H1 (cell line): ENCODE data around the gene AGPAT3. TPM values are rescaled to one million over a fixed set of nuclear protein-coding genes. Genes with fewer than 3 reads are reported as not detected.

Experiments used
- CTCF ChIA-PET: fragments of 300-600 bp; sonication (Branson Sonifier 250); formaldehyde crosslinking; loops from one replicate; lab custom pipeline; 2021; ENCODE audit not compliant: partially characterized antibody; lab: Charles Lee
- POLR2A ChIA-PET: fragments of 300-600 bp; sonication (Branson Sonifier 250); formaldehyde crosslinking; loops from one replicate; lab custom pipeline; 2021; ENCODE audit warnings: inconsistent platforms; ENCODE audit not compliant: partially characterized antibody; lab: Charles Lee
- DNase-seq, 2 experiments: peaks; one replicate each; pipeline versions ENCODE4 v3.0.0 to v3.0.0-alpha.2; 2010 to 2022; ENCODE audit warnings: low spot score in 2 of 2, low read depth in 1 of 2, mixed read lengths in 1 of 2
- FAIRE-seq: peaks from 2 replicates; lab custom pipeline; 2011; peaks lifted over from hg19 to GRCh38; lab: Jason Lieb, UNC
- H2AFZ ChIP-seq: 2 replicates; pipeline ENCODE4 v1.8.1; 2012; ENCODE audit warnings: low read length, inconsistent platforms
- H2AK5ac ChIP-seq: 2 replicates; pipeline ENCODE4 v1.6.1; 2013; ENCODE audit warnings: low read depth, low read length
- H2BK120ac ChIP-seq: replicated peaks from 2 replicates; pipeline ENCODE3; 2013; ENCODE audit warnings: low read depth, low read length, inconsistent platforms
- H2BK12ac ChIP-seq: 2 replicates; pipeline ENCODE4 v1.6.1; 2013; ENCODE audit warnings: low read depth, low read length
- H2BK15ac ChIP-seq: 2 replicates; pipeline ENCODE4 v1.6.1; 2013; ENCODE audit warnings: low read length
- H2BK20ac ChIP-seq: 2 replicates; pipeline ENCODE4 v1.6.1; 2013; ENCODE audit warnings: low read length
- H2BK5ac ChIP-seq: 2 replicates; pipeline ENCODE4 v1.6.1; 2013; ENCODE audit warnings: low read depth, low read length
- H3K14ac ChIP-seq: 2 replicates; pipeline ENCODE4 v1.6.1; 2013; ENCODE audit warnings: inconsistent platforms; ENCODE audit not compliant: insufficient read length
- H3K18ac ChIP-seq: 2 replicates; pipeline ENCODE4 v1.6.1; 2013; ENCODE audit warnings: low read length; ENCODE audit errors: extremely low read depth
- H3K23ac ChIP-seq: 2 replicates; pipeline ENCODE4 v1.6.1; 2013; ENCODE audit warnings: inconsistent platforms; ENCODE audit not compliant: insufficient read length
- H3K23me2 ChIP-seq: 2 replicates; pipeline ENCODE4 v1.6.1; 2013; ENCODE audit warnings: low read depth, low read length
- H3K27ac ChIP-seq: 2 replicates; pipeline ENCODE4 v1.6.1; 2011; ENCODE audit warnings: low read depth, low read length, inconsistent platforms
- H3K27me3 ChIP-seq, 4 experiments: replicated peaks in 1 of 4; 1 replicate in 1 of 4; 2 replicates in 3 of 4; pipeline versions ENCODE4 v1.6.1 to v1.8.1; 2011 to 2013; ENCODE audit warnings: low read length in 3 of 4, mild to moderate bottlenecking in 3 of 4, inconsistent platforms in 2 of 4, mixed read lengths in 2 of 4, moderate library complexity in 1 of 4; ENCODE audit not compliant: control insufficient read depth in 3 of 4, insufficient read depth in 3 of 4; ENCODE audit errors: extremely low read depth in 1 of 4
- H3K36me3 ChIP-seq, 4 experiments: 2 replicates each; pipeline versions ENCODE4 v1.6.1 to v1.8.1; 2011 to 2013; ENCODE audit warnings: mild to moderate bottlenecking in 4 of 4, low read length in 3 of 4, moderate library complexity in 2 of 4, control low read depth in 1 of 4, inconsistent platforms in 1 of 4; ENCODE audit not compliant: insufficient read depth in 4 of 4, control insufficient read depth in 2 of 4
- H3K4ac ChIP-seq: replicated peaks from 2 replicates; pipeline ENCODE3; 2013; ENCODE audit warnings: low read length, low read depth, mixed read lengths, inconsistent platforms; ENCODE audit not compliant: insufficient read length
- H3K4me1 ChIP-seq, 4 experiments: replicated peaks in 1 of 4; 1 replicate in 1 of 4; 2 replicates in 3 of 4; pipeline versions ENCODE4 v1.6.1 to v1.8.1; 2011 to 2013; ENCODE audit warnings: low read length in 3 of 4, inconsistent platforms in 2 of 4, mixed read lengths in 1 of 4; ENCODE audit not compliant: insufficient read depth in 4 of 4, control insufficient read depth in 3 of 4
- H3K4me2 ChIP-seq, 2 experiments: 2 replicates each; pipeline versions ENCODE4 v1.6.1 to v1.8.1; 2011 to 2013; ENCODE audit warnings: low read depth in 2 of 2, low read length in 2 of 2, control low read depth in 1 of 2, inconsistent platforms in 1 of 2, mild to moderate bottlenecking in 1 of 2; ENCODE audit not compliant: insufficient read depth in 1 of 2
- H3K4me3 ChIP-seq, 4 experiments: fragments of 200-600, 300-600 bp in 1 of 4; sonication (generic), shearing (Covaris generic), sonication (Bioruptor Twin) in 1 of 4; 2 replicates each; pipeline versions ENCODE4 v1.5.1 to v1.8.1; 2011 to 2016; ENCODE audit warnings: low read length in 4 of 4, low read depth in 3 of 4, control low read depth in 2 of 4, inconsistent platforms in 2 of 4, mild to moderate bottlenecking in 2 of 4, mixed read lengths in 1 of 4, moderate library complexity in 1 of 4; ENCODE audit not compliant: insufficient read depth in 2 of 4; ENCODE audit errors: extremely low read depth in 1 of 4
- H3K56ac ChIP-seq: replicated peaks from 2 replicates; pipeline ENCODE3; 2013; ENCODE audit warnings: low read depth, mild to moderate bottlenecking, mixed read lengths, low read length, inconsistent platforms; ENCODE audit not compliant: insufficient read length
- H3K79me1 ChIP-seq: 2 replicates; pipeline ENCODE4 v1.6.1; 2013; ENCODE audit warnings: low read depth, low read length, control low read depth
- H3K79me2 ChIP-seq, 2 experiments: 2 replicates each; pipeline versions ENCODE4 v1.6.1 to v1.8.1; 2012 to 2013; ENCODE audit warnings: low read length in 2 of 2, mild to moderate bottlenecking in 2 of 2, inconsistent platforms in 1 of 2; ENCODE audit not compliant: insufficient read depth in 2 of 2, control insufficient read depth in 1 of 2
- H3K9ac ChIP-seq, 4 experiments: replicated peaks in 1 of 4; 1 replicate in 1 of 4; 2 replicates in 3 of 4; pipeline versions ENCODE4 v1.6.1 to v1.8.1; 2011 to 2013; ENCODE audit warnings: low read depth in 3 of 4, low read length in 3 of 4, control low read depth in 2 of 4, mild to moderate bottlenecking in 2 of 4, moderate library complexity in 2 of 4, inconsistent platforms in 1 of 4; ENCODE audit errors: extremely low read depth in 1 of 4
- H3K9me3 ChIP-seq, 2 experiments: 2 replicates each; pipeline versions ENCODE4 v1.6.1 to v1.8.1; 2012 to 2013; ENCODE audit warnings: mild to moderate bottlenecking in 2 of 2, moderate library complexity in 2 of 2, control low read depth in 1 of 2, inconsistent platforms in 1 of 2, low read depth in 1 of 2, low read length in 1 of 2, mixed read lengths in 1 of 2; ENCODE audit not compliant: insufficient read depth in 2 of 2
- H4K20me1 ChIP-seq, 2 experiments: replicated peaks in 1 of 2; 2 replicates each; pipeline versions ENCODE3 to v1.8.1; 2011 to 2013; ENCODE audit warnings: inconsistent platforms in 2 of 2, low read length in 2 of 2, mild to moderate bottlenecking in 1 of 2; ENCODE audit not compliant: insufficient read depth in 2 of 2, control insufficient read depth in 1 of 2
- H4K5ac ChIP-seq: 2 replicates; pipeline ENCODE4 v1.6.1; 2013; ENCODE audit warnings: low read length, low read depth, mixed read lengths, inconsistent platforms; ENCODE audit not compliant: insufficient read length
- H4K8ac ChIP-seq: 2 replicates; pipeline ENCODE4 v1.8.0; 2013; ENCODE audit warnings: mild to moderate bottlenecking, moderate library complexity, low read length, inconsistent platforms; ENCODE audit not compliant: insufficient read depth; ENCODE audit errors: extremely low read depth
- H4K91ac ChIP-seq: replicated peaks from 2 replicates; pipeline ENCODE3; 2013; ENCODE audit warnings: low read length, mixed read lengths, inconsistent platforms; ENCODE audit not compliant: insufficient read length
- CTCF ChIP-seq, 3 experiments: IDR thresholded peaks; 1 replicate in 2 of 3; 2 replicates in 1 of 3; pipeline versions ENCODE4 v1.5.1 to v1.6.1; 2011; ENCODE audit warnings: low read length in 3 of 3, mild to moderate bottlenecking in 3 of 3, inconsistent platforms in 2 of 3, low read depth in 1 of 3, moderate library complexity in 1 of 3; ENCODE audit not compliant: insufficient read depth in 1 of 3; ENCODE audit errors: control extremely low read depth in 1 of 3
- E2F6 ChIP-seq: IDR thresholded peaks from 2 replicates; pipeline ENCODE4 v1.6.1; 2012; ENCODE audit warnings: inconsistent platforms
- EGR1 ChIP-seq: IDR thresholded peaks from 2 replicates; pipeline ENCODE4 v1.6.1; 2011; ENCODE audit warnings: low read depth, low read length, borderline replicate concordance
- HDAC2 ChIP-seq, 2 experiments: fragments of 300-600 bp in 1 of 2; sonication (generic) in 1 of 2; IDR thresholded peaks; 2 replicates each; pipeline ENCODE4 v1.6.1; 2011 to 2012; ENCODE audit warnings: low read depth in 2 of 2, low read length in 2 of 2, mild to moderate bottlenecking in 2 of 2, moderate library complexity in 2 of 2, borderline replicate concordance in 1 of 2, inconsistent platforms in 1 of 2
- NANOG ChIP-seq: IDR thresholded peaks from 2 replicates; pipeline ENCODE4 v1.6.1; 2011; ENCODE audit warnings: low read length, low read depth, mild to moderate bottlenecking, inconsistent platforms; ENCODE audit not compliant: insufficient read depth, poor library complexity, severe bottlenecking
- RFX5 ChIP-seq: IDR thresholded peaks from 2 replicates; pipeline ENCODE4 v1.6.1; 2011; ENCODE audit warnings: low read depth, low read length, improper control_type of control experiment, borderline replicate concordance
- SIX5 ChIP-seq: IDR thresholded peaks from 2 replicates; pipeline ENCODE4 v1.6.1; 2011; ENCODE audit warnings: mild to moderate bottlenecking, low read depth, low read length
- SP4 ChIP-seq: IDR thresholded peaks from 2 replicates; pipeline ENCODE4 v1.6.1; 2012; ENCODE audit warnings: low read length, inconsistent platforms
- TBP ChIP-seq: IDR thresholded peaks from 2 replicates; pipeline ENCODE4 v1.6.1; 2011; ENCODE audit warnings: low read depth, low read length, improper control_type of control experiment
- YY1 ChIP-seq: IDR thresholded peaks from 2 replicates; pipeline ENCODE4 v1.6.1; 2011; ENCODE audit warnings: low read depth, mild to moderate bottlenecking, low read length
- WGBS, 2 experiments: shearing (Covaris generic) in 1 of 2; methylation state at CpG; one replicate each; pipeline versions ENCODE4 v1.1.6 to v1.1.7; 2013 to 2015; ENCODE audit warnings: low lambda C conversion rate in 2 of 2, mixed read lengths in 2 of 2, inconsistent platforms in 1 of 2, low coverage in 1 of 2, missing lambda C conversion rate in 1 of 2; ENCODE audit not compliant: insufficient replicate concordance in 2 of 2, insufficient coverage in 1 of 2, insufficient read length in 1 of 2; ENCODE audit errors: extremely low coverage in 1 of 2, missing lambda C conversion rate in 1 of 2; 5-methylcytosine and 5-hydroxymethylcytosine counted together
- polyA plus RNA-seq, 7 experiments: library from polyadenylated mRNA; depleted of rRNA in 3 of 7; stranded (reverse) in 5 of 7; unstranded in 2 of 7; fragments of >200 nt in 5 of 7; fragments of 200-250 nt in 2 of 7; gene quantifications; 1 replicate in 5 of 7; 2 replicates in 1 of 7; 4 replicates in 1 of 7; pipeline versions ENCODE4 v1.2.1 to v1.2.3, GENCODE V29; 2011 to 2013; ENCODE audit warnings: missing spikeins in 2 of 7, mixed read lengths in 2 of 7
- total RNA-seq: library from RNA; stranded (reverse); fragmentation: NEBNext Ultra II Directional; extraction: Animal tissue kit (Norgen Biotek cat#: 25700); gene quantifications from 2 replicates; pipeline ENCODE4 v1.2.1, GENCODE V29; 2021

AGPAT3 gene
- total and polyA plus RNA-seq, 2 of the 8 experiments (the other 6 are each of a cell fraction or from before 2014, with no cell fraction given): 5.8 to 7.3 TPM

GRCh38 chr21:43934116-43934515 is 69.1 kb downstream of the AGPAT3 start:
- no peak overlapping the region for H3K18ac ChIP-seq
- ChIA-PET CTCF (interaction anchor here (1.0 to 13.7 kb wide), 4 partner anchors 4 to 88 kb away, joined by 3 to 188 read pairs (median 96); no protein-coding TSS in a partner anchor), POLR2A (no interaction called here)
- H3K14ac ChIP-seq: no peak overlapping the region
- no peak overlapping the region for H4K8ac ChIP-seq
- H3K23me2 ChIP-seq: no peaks in the 10 kb centered on the region; the same call in 1 of the 2 replicates
- H4K91ac ChIP-seq: no peak overlapping the region
- no peak overlapping the region for H2BK5ac ChIP-seq
- H2AFZ ChIP-seq: no peak overlapping the region
- no peaks in the 10 kb centered on the region for H3K79me2 ChIP-seq
- H3K4me3 ChIP-seq: no peak overlapping the region
- no peak overlapping the region for H2AK5ac ChIP-seq
- no peak overlapping the region for H3K27ac ChIP-seq
- no peaks in the 10 kb centered on the region for H3K27me3 ChIP-seq
- H3K9me3 ChIP-seq: no peaks in the 10 kb centered on the region
- no peak overlapping the region for H2BK120ac ChIP-seq
- no peak overlapping the region for H2BK15ac ChIP-seq
- H4K5ac ChIP-seq: no peak overlapping the region
- FAIRE-seq: no peak
- H3K4ac ChIP-seq: no peak overlapping the region
- no peak overlapping the region for H2BK20ac ChIP-seq
- no peak overlapping the region for H3K9ac ChIP-seq
- peak overlapping the region; percentile 65; the same call in 1 of the 2 replicates for H2BK12ac ChIP-seq
- no peaks in the 10 kb centered on the region; the same call in 1 of the 2 replicates for H3K79me1 ChIP-seq
- 95% methylated on average over 15 of the region's 15 CpGs; no CpG with 5 or more reads in 1 of the 2 experiments for WGBS, 2 experiments
- no peak overlapping the region for H3K23ac ChIP-seq
- no peak overlapping the region for H3K4me2 ChIP-seq
- peaks cover 0 to 5% (median 0%) of the 10 kb centered on the region in 4 experiments; a peak in 3 of 7 replicates for H3K4me1 ChIP-seq
- H4K20me1 ChIP-seq: peaks cover 0 to 1% of the 10 kb centered on the region in 2 experiments
- H3K36me3 ChIP-seq: no peaks in the 10 kb centered on the region
- no peak overlapping the region for H3K56ac ChIP-seq
- DNase-seq: no peak
- TF ChIP-seq TBP (no peak), E2F6 (no peak), SP4 (no peak), YY1 (no peak), SIX5 (no peak), EGR1 (no peak), HDAC2 (IDR thresholded peaks at IDR 0.05; ENCODE audit: borderline replicate concordance in 1 of 2, low read depth in 2 of 2, low read length in 2 of 2) (no peak), RFX5 (no peak), NANOG (no peak), CTCF (IDR thresholded peaks at IDR 0.05; ENCODE audit: control extremely low read depth in 1 of 3, insufficient read depth in 1 of 3, low read depth in 1 of 3, low read length in 3 of 3) (no peak)
